ENCODE results near the gene ABTB2. TPM values are rescaled to one million over a fixed set of nuclear protein-coding genes. Genes with fewer than 3 reads are reported as not detected.
"Not testable (repeated sequence)": the region's sequence is repeated elsewhere in the genome, so short reads cannot be mapped to it uniquely, and the experiment has no call there.

Gene ABTB2
- total RNA-seq, 1 donor from 2014 or later: 3.5 TPM

DNA sequence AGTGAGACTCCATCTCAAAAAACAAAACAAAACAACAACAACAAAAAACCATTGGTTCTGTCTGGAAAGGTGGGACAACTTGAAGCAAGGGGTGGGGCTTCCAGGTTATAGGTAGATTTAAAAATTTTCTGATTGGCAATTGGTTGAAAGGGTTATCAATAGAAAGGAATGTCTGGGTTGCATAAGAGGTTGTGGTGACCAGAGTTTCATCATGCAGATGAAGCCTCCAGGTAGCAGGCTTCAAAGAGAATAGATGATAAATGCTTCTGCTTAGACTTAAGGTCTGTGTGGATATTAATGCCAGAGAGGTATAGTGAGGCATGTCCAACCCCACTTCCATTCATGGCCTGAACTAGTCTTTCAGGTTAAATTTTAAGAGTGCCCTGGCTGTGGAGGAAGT lies 135.8 kb downstream of the ABTB2 start:
- DNase-seq (ENCODE audit: extremely low read depth, low read depth, low spot score): no peak

DNA sequence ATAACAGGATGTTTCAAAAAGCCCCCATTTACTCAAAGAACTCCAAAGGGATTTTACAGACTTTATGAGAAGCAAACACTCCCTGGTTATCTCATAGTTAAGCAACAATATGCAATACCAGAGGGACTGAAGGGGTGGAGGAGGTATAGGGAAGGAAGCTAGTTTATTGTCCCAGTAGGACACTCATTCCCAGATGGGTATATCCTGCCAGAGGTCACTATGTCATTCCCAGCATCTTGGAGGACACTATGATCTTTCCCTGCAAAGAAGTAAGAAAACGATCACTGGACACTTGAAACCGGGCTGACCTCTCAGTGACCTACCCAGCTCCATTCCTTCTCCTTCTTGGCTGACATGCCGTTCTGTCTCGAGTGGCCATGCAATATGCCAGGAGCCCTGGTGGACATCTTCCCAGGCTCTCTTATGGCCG lies 137.9 kb downstream of the ABTB2 start:
- no peak for DNase-seq (ENCODE audit: extremely low read depth, low read depth, low spot score)

GRCh38 chr11:34219279-34219678 lies 138.5 kb downstream of the ABTB2 start:
- DNase-seq (ENCODE audit: extremely low read depth, low read depth, low spot score): no peak

DNA sequence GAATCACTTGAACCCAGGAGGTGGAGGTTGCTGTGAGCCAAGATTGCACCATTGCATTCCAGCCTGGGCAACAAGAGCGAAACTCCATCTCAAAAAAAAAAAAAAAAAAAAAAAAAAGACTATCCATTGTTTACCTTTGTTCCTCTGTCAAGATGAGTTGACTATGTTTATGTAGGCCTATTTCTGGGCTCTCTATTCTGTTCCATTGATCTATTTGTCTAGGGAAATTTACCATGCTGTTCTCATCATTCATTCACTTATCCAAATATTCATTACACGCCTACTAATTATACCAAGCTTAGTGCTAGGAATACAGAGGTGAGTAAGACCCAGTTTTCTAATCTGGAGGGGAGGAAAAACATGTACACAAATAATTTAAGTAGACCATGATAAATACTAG lies 139.1 kb downstream of the ABTB2 start:
- DNase-seq (ENCODE audit: extremely low read depth, low read depth, low spot score): not testable (repeated sequence)

DNA sequence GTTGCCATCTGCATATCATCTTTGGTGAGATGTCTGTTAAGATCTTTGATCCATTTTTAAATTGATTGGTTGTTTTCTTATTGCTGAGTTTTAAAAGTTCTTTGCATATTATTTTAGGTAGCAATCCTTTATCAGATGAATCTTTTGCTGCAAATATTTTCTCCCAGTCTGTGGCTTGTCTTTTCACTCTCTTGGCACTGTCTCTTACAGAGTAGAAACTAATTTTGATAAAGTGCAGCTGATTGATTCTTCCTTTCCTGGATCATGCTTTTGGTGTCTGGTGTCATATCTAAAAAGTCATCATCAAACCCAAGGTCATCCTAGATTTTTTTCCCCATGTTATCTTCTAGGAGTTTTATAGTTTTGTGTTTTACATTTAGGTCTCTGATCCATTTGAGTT lies 139.7 kb downstream of the ABTB2 start:
- no peak for DNase-seq (ENCODE audit: extremely low read depth, low read depth, low spot score)

DNA sequence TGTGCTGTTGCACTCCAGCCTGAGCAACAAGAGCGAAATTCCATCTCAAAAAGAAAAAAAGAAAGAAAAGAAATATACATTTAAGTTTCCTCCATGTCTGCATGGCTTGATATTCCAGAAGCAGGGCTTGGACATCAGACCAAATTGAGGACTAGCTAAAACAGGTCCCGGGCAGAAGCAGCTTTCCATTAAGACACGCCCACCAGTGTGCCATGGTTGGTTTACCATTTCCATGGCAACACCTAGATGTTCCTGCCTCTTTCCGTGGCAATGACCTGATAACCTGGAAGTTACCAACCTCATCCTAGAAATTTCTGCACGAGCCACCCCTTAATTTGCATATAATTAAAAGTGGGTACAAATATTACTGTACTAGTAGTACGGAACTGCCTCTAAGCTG lies 141.1 kb downstream of the ABTB2 start:
- no peak for DNase-seq (ENCODE audit: extremely low read depth, low read depth, low spot score)

DNA sequence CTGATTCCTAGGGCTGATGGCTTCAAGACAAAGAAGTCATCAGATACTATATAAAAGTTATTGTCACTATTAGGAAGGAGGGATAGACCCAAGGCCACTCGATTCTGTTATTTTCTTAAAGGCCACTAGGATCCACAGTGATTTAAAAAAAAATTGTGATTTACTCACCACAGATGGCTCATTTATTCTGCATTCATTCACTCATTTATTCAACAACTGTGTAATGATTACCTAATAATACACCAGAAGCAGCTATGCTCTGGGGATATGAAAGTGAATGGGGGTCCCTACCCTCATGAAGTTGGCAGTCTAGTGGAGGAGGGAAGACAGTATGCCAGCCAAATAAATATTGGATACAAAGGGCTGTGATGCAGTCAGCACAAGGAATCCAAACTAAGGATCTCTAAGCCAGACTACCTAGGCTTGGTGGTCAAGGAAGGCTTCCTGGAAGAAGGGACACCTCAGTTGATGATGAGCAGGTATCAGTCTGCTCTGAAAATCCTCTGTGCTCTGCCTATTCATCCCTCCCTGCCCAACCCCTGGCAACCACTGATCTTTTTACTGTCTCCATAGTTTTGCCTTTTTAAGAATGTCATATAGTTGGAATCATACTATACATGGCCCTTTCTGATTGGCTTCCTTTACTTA lies 141.9 kb downstream of the ABTB2 start:
- DNase-seq (ENCODE audit: extremely low read depth, low read depth, low spot score): no peak

DNA sequence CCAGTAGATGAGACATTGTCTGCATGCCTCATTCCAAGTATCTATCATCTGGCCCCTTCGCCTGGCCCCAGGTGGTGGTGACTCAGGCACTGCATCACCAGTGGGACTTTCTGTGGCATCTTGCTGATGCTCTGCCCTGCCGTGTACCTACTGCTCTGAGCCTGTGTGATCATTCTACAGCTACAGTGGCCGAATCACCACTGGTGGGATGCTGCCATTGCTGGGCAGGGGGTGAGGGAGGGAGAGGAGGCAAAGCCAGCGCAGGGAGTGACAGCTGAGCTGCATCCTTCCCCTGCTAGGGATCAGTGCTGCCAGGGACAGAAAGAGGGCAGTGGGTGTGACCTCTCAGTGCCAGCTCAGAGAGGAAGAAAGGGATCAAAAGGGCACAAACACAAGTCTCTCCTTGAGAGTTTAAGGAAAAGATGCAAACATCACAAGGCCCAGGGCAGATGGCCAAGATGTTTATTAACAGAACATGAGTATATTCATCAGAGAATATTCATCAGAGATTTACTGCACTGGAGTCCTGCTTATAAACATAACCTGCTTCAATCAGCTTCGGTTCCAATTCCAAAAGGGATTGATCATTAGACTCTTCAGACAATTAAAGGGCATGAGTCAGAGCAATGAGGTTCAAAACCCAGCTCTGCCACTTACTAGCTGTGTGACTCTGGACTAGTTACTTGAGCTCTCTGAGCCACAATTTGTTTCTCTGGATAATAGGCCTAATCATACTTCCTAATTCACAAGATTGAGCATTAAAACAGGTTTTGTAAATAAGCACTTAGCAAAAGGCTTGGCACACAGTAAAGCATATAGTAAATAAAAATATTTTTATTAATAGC lies 142.6 kb downstream of the ABTB2 start:
- DNase-seq (ENCODE audit: extremely low read depth, low read depth, low spot score): no peak

- DNase-seq (ENCODE audit: extremely low read depth, low read depth, low spot score): no peak
Measured at GRCh38 chr11:34213366-34213765, 144.4 kb downstream of the ABTB2 start.

DNA sequence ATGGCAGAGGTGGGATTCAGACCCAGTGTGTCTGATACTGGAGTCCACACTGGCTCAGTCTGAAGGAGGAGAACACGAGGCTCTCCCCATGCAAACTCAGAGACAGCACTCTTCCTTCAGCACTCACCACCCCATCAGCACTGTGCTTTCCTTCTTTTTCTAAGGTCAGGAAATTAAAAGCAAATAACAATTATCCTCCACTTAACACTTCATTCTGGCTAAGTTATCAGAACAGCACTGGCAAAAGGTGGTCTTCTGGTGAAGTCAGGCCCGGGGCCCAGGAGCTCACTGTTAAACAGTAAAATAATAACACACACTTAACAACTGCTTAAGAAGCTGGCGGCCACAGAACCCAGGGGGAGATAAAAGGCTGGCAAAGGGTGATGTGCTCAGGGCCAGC lies 145.2 kb downstream of the ABTB2 start:
- no peak for DNase-seq (ENCODE audit: extremely low read depth, low read depth, low spot score)

DNA sequence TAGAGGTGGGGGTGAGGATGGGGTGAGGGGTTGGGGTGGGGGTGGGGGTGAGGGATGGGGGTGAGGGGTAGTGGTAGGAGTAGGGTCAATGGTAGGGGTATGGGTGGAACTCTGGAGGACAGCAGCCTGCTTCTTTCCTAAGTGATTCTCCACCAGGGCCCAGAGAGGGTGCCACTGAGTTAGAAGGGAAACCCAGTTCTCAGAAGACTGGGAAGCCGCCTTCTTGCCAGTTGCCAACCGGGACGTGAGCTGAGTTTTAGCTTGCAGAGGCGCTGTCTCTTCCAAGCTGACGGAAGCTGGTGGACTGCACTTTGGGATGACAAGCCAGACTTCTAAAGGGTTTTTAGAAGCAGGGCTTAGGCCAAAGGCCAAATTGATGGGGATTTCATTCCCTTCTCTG lies 148.0 kb downstream of the ABTB2 start:
- DNase-seq (ENCODE audit: extremely low read depth, low read depth, low spot score): no peak

DNA sequence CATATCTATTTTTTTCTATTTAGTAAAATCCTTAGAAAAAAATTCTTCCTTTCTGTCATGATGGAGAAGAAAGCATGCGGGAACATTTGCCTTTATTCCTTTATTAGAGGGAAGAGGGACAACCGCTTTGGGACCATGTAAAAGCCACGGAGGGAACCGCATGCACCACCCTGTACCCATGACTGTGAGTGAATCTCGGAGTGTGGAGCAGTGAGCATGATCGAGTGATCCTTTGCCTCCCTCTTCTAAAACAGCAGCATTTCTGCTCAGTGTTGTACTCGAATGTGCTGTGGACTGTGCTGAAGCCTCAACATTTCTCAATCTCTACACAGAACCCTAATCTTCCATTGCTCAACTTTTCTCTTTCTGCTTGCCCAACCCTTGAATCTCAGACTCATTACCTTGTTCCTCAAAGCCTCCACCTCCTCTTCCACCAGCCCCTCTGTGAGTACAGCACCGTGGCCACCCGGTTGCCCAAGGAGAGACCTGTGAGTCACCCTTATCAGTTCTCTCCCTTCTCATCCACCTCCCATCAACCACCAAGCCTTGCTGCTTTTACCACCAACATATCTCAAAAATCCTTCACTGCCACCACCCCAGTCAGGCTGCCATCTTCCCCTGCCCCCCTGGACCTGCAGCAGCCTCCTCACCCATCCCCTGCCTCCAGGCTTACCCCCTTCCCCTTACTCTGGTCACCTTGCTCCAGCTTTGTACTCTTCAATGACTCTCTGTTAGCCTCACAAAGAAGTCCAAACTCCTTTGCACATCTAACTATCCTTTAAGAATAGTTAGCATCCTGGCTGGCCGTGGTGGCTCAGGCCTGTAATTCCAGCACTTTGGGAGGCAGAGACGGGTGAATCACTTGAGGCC lies 149.3 kb downstream of the ABTB2 start:
- DNase-seq (ENCODE audit: extremely low read depth, low read depth, low spot score): no peak

GRCh38 chr11:34207487-34208180 lies 150.2 kb downstream of the ABTB2 start:
- DNase-seq (ENCODE audit: extremely low read depth, low read depth, low spot score): no peak

DNA sequence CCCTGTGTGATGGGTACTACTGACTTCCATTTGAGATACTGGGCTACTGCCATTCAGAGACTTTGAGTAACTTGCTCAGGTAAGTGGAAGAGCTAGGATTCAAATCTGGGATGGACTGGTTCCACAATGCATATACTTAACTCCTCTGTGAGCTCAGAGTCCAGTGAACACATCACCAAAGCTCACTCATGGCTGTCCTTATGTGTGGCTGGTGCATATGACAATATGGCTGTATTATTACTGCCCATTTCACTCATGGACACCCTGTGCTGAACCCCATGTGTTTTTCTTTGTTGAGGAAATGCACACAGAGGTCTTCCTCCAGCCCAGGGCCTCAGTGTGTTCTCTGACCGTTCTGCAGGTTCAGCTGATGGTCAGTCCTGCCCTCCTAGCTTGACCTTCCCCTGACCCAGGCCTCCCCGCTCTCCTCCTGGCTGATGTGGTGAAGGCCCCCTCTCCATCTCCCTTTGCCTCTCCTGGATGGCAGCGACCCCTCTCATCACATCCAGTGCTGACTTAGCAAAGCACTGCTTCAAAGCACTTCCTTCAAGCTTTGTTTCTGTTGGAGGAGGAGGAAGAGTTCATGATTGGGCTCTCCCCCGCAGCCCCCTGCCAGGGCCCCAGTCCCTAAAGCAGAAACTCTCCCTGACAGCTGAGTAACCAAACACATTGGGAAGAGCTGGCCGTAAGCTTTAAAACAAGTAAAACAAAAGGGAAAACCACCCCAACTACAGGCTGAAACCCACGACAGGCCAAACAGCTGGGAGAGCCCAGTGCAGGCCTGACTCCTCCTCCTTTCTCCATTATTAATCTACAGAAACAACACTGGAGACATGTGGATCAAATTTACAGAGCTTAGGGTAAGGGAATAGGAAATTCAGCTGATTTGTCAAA lies 151.2 kb downstream of the ABTB2 start:
- DNase-seq (ENCODE audit: extremely low read depth, low read depth, low spot score): no peak

GRCh38 chr11:34205326-34206035 lies 152.3 kb downstream of the ABTB2 start:
- DNase-seq (ENCODE audit: extremely low read depth, low read depth, low spot score): no peak

DNA sequence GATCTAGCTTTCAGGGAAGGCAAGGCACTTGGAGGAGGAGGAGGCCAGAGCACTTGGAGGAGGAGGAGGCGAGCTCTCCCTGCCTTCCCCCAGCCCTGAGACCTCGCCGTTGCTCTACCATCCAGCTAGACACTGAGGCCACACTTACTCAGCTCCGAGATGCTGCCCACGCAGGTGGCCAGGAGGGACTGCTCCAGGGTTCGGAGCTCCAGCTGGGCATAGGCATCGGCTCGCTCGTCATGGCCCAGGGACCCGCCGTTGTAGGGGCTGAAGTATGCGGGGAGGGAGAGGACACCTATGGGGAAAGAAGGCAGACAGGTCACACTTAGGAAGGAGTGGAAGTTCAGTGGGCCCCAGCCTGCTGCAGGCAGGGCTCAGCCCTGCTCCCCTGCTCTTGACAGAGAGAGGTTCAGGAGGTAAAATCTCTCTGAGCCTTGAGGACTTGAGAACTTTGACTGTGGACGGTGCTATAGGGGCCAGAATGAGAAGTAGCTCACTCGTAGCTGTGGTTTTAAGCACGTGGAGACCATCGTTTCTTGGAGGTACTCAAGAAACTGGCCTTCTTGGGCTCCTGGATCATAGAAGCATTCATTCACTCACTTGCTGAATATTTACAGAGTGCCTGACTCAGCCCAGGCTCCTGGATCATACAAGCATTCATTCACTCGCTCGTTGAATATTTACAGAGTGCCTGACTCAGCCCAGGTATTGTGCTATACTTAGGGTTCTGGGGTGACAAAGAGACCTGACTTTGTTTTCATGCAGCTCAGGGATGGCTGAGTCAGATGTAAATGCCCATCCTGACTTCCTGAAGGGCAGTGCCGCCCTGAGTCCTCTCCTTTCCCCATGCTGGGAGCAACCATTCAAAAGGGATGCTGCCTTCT lies 153.2 kb downstream of the ABTB2 start:
- no peak for DNase-seq (ENCODE audit: extremely low read depth, low read depth, low spot score)

DNA sequence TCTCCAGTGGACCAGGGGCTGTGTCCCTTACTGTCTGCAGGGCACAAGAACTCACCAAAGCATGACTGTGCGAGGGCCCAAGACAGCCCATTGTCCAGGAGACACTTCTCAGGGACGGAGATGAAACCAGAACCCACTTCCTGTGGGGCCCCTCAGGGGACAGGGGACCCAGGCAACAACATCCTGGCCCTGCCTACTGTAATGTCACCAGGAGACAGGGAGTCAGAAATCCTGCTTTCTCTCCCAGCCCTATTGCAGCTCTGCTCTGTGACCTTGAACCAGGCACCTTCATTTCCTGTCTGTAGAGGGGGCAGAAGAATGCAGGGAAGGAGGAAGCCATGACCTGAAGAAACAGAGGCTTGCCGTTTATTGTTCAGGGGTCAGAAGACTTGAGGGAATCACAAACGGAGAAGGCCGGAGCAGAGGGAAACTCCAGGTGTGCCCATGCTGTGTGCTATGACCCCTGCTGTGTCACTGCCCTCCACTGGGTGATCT lies 154.4 kb downstream of the ABTB2 start:
- DNase-seq (ENCODE audit: extremely low read depth, low read depth, low spot score): no peak

- no peak for DNase-seq (ENCODE audit: extremely low read depth, low read depth, low spot score)
Measured at GRCh38 chr11:34201129-34201528, 156.7 kb downstream of the ABTB2 start.
